ENCODE results near the gene TANC2.

The TANC2 gene

DNA sequence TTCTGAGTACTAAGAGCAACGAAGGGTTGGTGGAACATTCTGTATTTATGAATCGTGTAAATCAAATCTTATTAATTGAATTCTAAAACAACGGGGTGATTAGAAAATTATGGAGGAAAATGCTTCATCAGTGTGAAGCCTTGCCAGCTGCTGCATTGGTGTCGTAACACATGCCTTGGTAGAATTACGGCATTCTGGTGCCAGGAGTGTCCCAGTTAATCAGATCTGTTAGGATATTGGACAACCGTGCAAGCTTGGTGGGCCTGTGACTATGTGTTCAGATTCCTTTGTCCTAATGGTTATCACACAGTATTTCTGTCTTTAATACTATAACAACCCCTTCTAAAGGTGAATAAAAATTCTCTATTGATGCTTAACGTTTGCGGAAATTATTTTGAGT is 44.2 kb upstream of the TANC2 start:
- CTCF ChIA-PET, result interaction anchor here (0.6 kb wide), 1 partner anchor 236 kb away, joined by 3 read pairs; no protein-coding TSS in a partner anchor
- POLR2A ChIA-PET, result no interaction called here
- no peaks in the 10 kb centered on the region for H3K9me3 ChIP-seq (ENCODE audit: control insufficient read depth, insufficient read depth, low read depth, low read length)
- no peaks in the 10 kb centered on the region for H3K36me3 ChIP-seq (ENCODE audit: control insufficient read depth in 2 of 2, insufficient read depth in 1 of 2, low read length in 2 of 2)
- H3K4me1 ChIP-seq (ENCODE audit: control insufficient read depth, insufficient read depth, low read length), result peaks cover 7% of the 10 kb centered on the region; the same call in 1 of the 2 replicates
- H3K4me3 ChIP-seq (ENCODE audit: low read depth, low read length), result no peak overlapping the region
- TF ChIP-seq MZF1 (tag by site-specific recombination; IDR thresholded peaks at IDR 0.05; ENCODE audit: borderline replicate concordance), result no peak
- no peak for TF ChIP-seq ZNF433 (tag by site-specific recombination; IDR thresholded peaks at IDR 0.05; ENCODE audit: low read depth)
- no peak for TF ChIP-seq GFI1B (tag by site-specific recombination; IDR thresholded peaks at IDR 0.05)
- TF ChIP-seq, protein P1, sequence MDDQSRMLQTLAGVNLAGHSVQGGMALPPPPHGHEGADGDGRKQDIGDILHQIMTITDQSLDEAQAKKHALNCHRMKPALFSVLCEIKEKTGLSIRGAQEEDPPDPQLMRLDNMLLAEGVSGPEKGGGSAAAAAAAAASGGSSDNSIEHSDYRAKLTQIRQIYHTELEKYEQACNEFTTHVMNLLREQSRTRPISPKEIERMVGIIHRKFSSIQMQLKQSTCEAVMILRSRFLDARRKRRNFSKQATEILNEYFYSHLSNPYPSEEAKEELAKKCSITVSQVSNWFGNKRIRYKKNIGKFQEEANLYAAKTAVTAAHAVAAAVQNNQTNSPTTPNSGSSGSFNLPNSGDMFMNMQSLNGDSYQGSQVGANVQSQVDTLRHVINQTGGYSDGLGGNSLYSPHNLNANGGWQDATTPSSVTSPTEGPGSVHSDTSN (CRISPR knock-in tag; IDR thresholded peaks at IDR 0.05), result no peak
- no peak for TF ChIP-seq MEIS1 (CRISPR knock-in tag; IDR thresholded peaks at IDR 0.05; ENCODE audit: borderline replicate concordance)
- TF ChIP-seq ZNF544 (tag by site-specific recombination; IDR thresholded peaks at IDR 0.05), result no peak
- TF ChIP-seq, protein P2, sequence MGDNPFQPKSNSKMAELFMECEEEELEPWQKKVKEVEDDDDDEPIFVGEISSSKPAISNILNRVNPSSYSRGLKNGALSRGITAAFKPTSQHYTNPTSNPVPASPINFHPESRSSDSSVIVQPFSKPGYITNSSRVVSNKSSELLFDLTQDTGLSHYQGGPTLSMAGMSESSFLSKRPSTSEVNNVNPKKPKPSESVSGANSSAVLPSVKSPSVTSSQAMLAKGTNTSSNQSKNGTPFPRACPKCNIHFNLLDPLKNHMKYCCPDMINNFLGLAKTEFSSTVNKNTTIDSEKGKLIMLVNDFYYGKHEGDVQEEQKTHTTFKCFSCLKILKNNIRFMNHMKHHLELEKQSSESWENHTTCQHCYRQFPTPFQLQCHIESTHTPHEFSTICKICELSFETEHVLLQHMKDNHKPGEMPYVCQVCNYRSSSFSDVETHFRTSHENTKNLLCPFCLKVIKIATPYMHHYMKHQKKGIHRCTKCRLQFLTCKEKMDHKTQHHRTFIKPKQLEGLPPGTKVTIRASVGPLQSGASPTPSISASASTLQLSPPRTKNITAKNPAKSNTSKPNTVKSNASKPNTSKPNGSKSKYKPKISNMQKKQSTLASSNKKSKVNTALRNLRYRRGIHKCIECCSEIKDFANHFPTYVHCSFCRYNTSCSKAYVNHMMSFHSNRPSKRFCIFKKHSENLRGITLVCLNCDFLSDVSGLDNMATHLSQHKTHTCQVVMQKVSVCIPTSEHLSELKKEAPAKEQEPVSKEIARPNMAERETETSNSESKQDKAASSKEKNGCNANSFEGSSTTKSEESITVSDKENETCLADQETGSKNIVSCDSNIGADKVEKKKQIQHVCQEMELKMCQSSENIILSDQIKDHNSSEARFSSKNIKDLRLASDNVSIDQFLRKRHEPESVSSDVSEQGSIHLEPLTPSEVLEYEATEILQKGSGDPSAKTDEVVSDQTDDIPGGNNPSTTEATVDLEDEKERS (tag by site-specific recombination; IDR thresholded peaks at IDR 0.05), result no peak
- no peak for TF ChIP-seq SCRT1 (tag by site-specific recombination; IDR thresholded peaks at IDR 0.05; ENCODE audit: borderline replicate concordance)
- TF ChIP-seq ZNF658 (tag by site-specific recombination; IDR thresholded peaks at IDR 0.05), result no peak
- no peak for TF ChIP-seq ZNF707 (tag by site-specific recombination; IDR thresholded peaks at IDR 0.05)
- TF ChIP-seq ZNF138 (tag by site-specific recombination; IDR thresholded peaks at IDR 0.05; ENCODE audit: borderline replicate concordance), result no peak
- TF ChIP-seq SCRT2 (tag by site-specific recombination; IDR thresholded peaks at IDR 0.05), result no peak
- no peak for TF ChIP-seq ZNF2 (tag by site-specific recombination; IDR thresholded peaks at IDR 0.05)
- TF ChIP-seq MYNN (tag by site-specific recombination; IDR thresholded peaks at IDR 0.05; ENCODE audit: borderline replicate concordance), result no peak
- TF ChIP-seq ZNF473 (tag by site-specific recombination; IDR thresholded peaks at IDR 0.05), result no peak
- no peak for TF ChIP-seq ZNF623 (tag by site-specific recombination; IDR thresholded peaks at IDR 0.05)
- TF ChIP-seq, protein P3, sequence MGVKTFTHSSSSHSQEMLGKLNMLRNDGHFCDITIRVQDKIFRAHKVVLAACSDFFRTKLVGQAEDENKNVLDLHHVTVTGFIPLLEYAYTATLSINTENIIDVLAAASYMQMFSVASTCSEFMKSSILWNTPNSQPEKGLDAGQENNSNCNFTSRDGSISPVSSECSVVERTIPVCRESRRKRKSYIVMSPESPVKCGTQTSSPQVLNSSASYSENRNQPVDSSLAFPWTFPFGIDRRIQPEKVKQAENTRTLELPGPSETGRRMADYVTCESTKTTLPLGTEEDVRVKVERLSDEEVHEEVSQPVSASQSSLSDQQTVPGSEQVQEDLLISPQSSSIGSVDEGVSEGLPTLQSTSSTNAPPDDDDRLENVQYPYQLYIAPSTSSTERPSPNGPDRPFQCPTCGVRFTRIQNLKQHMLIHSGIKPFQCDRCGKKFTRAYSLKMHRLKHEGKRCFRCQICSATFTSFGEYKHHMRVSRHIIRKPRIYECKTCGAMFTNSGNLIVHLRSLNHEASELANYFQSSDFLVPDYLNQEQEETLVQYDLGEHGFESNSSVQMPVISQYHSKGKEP (tag by site-specific recombination; IDR thresholded peaks at IDR 0.05), result no peak
- no peak for TF ChIP-seq ZNF16 (tag by site-specific recombination; IDR thresholded peaks at IDR 0.05; ENCODE audit: low read depth)
- no peak overlapping the region for H3K27ac ChIP-seq (ENCODE audit: extremely low read depth, low read depth, low read length)

DNA sequence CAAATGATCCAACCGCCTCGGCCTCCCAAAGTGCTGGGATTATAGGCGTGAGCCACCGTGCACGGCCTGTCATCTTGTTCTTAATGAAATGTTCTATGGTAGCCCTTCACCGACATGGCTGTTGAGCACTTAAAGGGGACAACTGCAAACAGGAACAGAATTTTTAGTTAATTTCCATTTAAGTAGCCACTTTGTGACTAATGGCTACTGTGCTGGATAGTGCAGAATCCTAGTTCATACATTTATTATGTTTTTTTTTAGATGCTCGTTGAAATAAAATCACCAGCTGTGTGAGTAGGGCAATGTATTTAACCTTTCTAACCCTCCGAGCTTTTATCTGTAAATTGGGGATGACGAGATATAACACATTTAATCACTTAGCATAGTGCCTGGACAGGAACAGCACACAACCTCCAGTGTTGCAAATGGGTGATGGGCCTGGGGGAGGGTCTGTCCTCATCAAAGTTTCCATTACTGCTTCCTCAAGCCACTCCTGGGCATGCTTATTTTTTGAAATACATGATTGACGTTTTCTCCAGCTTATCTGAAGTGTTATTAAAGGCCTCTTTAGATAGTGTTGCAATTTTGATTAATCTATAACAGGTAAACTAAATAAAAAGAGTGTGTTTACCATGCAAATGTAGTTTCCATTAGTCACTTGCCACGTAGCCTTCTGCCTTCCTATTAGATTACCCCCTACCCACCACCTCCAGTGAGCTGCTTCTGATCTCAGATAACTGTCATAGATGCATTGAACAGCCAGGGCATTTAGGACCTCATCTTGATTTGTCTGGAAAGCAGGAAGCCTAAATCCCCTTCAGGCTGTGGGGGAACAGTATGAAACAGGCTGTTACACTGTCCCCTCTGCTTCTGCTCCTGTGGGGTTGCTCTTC is 42.5 kb upstream of the TANC2 start:
- Histone ChIP-seq H3K4me1 (ENCODE audit: control insufficient read depth, insufficient read depth, low read length) (no peaks in the 10 kb centered on the region; the same call in 1 of the 2 replicates), H3K9me3 (ENCODE audit: control insufficient read depth, insufficient read depth, low read depth, low read length) (no peaks in the 10 kb centered on the region), H3K27ac (ENCODE audit: extremely low read depth, low read depth, low read length) (no peak overlapping the region), H3K36me3 (ENCODE audit: control insufficient read depth in 2 of 2, insufficient read depth in 1 of 2, low read length in 2 of 2) (no peaks in the 10 kb centered on the region), H3K4me3 (ENCODE audit: low read depth, low read length) (no peak overlapping the region)
- ChIA-PET CTCF (no interaction called here), POLR2A (no interaction called here)
- TF ChIP-seq RBAK (tag by site-specific recombination; IDR thresholded peaks at IDR 0.05) (no peak), ZNF660 (tag by site-specific recombination; IDR thresholded peaks at IDR 0.05) (no peak), ZNF777 (tag by site-specific recombination; IDR thresholded peaks at IDR 0.05; ENCODE audit: borderline replicate concordance) (no peak), ZNF768 (tag by site-specific recombination; IDR thresholded peaks at IDR 0.05) (no peak), ZNF391 (tag by site-specific recombination; IDR thresholded peaks at IDR 0.05; ENCODE audit: borderline replicate concordance, low read depth) (no peak), ZBTB21 (tag by site-specific recombination; IDR thresholded peaks at IDR 0.05) (no peak)
- TF ChIP-seq, protein P3 (tag by site-specific recombination; IDR thresholded peaks at IDR 0.05), result no peak
- TF ChIP-seq, protein P4, sequence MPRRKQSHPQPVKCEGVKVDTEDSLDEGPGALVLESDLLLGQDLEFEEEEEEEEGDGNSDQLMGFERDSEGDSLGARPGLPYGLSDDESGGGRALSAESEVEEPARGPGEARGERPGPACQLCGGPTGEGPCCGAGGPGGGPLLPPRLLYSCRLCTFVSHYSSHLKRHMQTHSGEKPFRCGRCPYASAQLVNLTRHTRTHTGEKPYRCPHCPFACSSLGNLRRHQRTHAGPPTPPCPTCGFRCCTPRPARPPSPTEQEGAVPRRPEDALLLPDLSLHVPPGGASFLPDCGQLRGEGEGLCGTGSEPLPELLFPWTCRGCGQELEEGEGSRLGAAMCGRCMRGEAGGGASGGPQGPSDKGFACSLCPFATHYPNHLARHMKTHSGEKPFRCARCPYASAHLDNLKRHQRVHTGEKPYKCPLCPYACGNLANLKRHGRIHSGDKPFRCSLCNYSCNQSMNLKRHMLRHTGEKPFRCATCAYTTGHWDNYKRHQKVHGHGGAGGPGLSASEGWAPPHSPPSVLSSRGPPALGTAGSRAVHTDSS (tag by site-specific recombination; IDR thresholded peaks at IDR 0.05), result no peak
